Endothelial cell of umbilical vein (primary cell): ENCODE results near the gene C1QTNF8. TPM values are rescaled to one million over a fixed set of nuclear protein-coding genes. Genes with fewer than 3 reads are reported as not detected.

ENCODE experiments used
- BruUV-seq: library from RNA; stranded (reverse); fragments of 400-500 nt; replicated peaks from 2 replicates; lab custom pipeline; 2021; lab: Mats Ljungman, UMichigan
- CTCF ChIA-PET: fragments of 300-600, 350-600 bp; sonication (Branson Sonifier 250); formaldehyde crosslinking; loops from one replicate; lab custom pipeline; 2021; ENCODE audit warnings: antibody characterized with exemption, inconsistent platforms; lab: Charles Lee
- POLR2A ChIA-PET: fragments of 300-600, 350-600 bp; sonication (Branson Sonifier 250); formaldehyde crosslinking; loops from one replicate; lab custom pipeline; 2021; ENCODE audit warnings: antibody characterized with exemption, inconsistent platforms; lab: Charles Lee
- DNase-seq: peaks from one replicate; pipeline ENCODE4 v3.0.0-alpha.2; 2011; ENCODE audit warnings: low read depth, low spot score
- FAIRE-seq: peaks from 2 replicates; lab custom pipeline; 2011; peaks lifted over from hg19 to GRCh38; lab: Jason Lieb, UNC
- H2AFZ ChIP-seq: 2 replicates; pipeline ENCODE4 v1.6.0; 2012; ENCODE audit warnings: low read depth, low read length, control low read depth, inconsistent platforms
- H3K27ac ChIP-seq: 2 replicates; pipeline ENCODE4 v1.5.1; 2011; ENCODE audit warnings: low read depth, mild to moderate bottlenecking, control low read depth, low read length, moderate library complexity; ENCODE audit not compliant: insufficient read depth
- H3K27me3 ChIP-seq, 2 experiments: 2 replicates each; pipeline versions ENCODE4 v1.6.0 to v1.6.1; 2011; ENCODE audit warnings: low read length in 2 of 2, mixed read lengths in 1 of 2; ENCODE audit not compliant: control insufficient read depth in 2 of 2, insufficient read depth in 2 of 2
- H3K36me3 ChIP-seq, 2 experiments: 2 replicates in 1 of 2; 3 replicates in 1 of 2; pipeline ENCODE4 v1.5.1; 2011; ENCODE audit warnings: low read length in 2 of 2, mild to moderate bottlenecking in 1 of 2, moderate library complexity in 1 of 2; ENCODE audit not compliant: control insufficient read depth in 2 of 2, insufficient read depth in 2 of 2; ENCODE audit errors: extremely low read depth in 1 of 2
- H3K4me1 ChIP-seq: 3 replicates; pipeline ENCODE4 v1.5.1; 2011; ENCODE audit warnings: mild to moderate bottlenecking, low read length; ENCODE audit not compliant: control insufficient read depth, insufficient read depth; ENCODE audit errors: extremely low read depth
- H3K4me2 ChIP-seq: 2 replicates; pipeline ENCODE4 v1.6.1; 2011; ENCODE audit warnings: low read length, control low read depth, mixed read lengths; ENCODE audit not compliant: insufficient read depth
- H3K4me3 ChIP-seq, 3 experiments: fragments of 200-600 bp in 1 of 3; sonication (generic), shearing (Covaris generic) in 1 of 3; replicated peaks in 1 of 3; 2 replicates each; pipeline ENCODE4 v1.5.1; 2011 to 2016; ENCODE audit warnings: control low read depth in 3 of 3, low read length in 3 of 3, mild to moderate bottlenecking in 2 of 3, inconsistent platforms in 1 of 3, low read depth in 1 of 3, moderate library complexity in 1 of 3; ENCODE audit not compliant: insufficient read depth in 1 of 3
- H3K79me2 ChIP-seq: 2 replicates; pipeline ENCODE4 v1.6.0; 2012; ENCODE audit warnings: low read length, inconsistent platforms; ENCODE audit not compliant: control insufficient read depth, insufficient read depth
- H3K9ac ChIP-seq: replicated peaks from 2 replicates; pipeline ENCODE3; 2011; ENCODE audit warnings: low read length, control low read depth; ENCODE audit not compliant: insufficient read depth; ENCODE audit errors: extremely low read depth
- H3K9me1 ChIP-seq: replicated peaks from 3 replicates; pipeline ENCODE4 v1.6.0; 2011; ENCODE audit warnings: mild to moderate bottlenecking, low read length; ENCODE audit not compliant: control insufficient read depth, insufficient read depth; ENCODE audit errors: extremely low read depth
- H3K9me3 ChIP-seq: replicated peaks from 2 replicates; pipeline ENCODE4 v1.5.1; 2012; ENCODE audit warnings: low read length, inconsistent platforms; ENCODE audit not compliant: control insufficient read depth, insufficient read depth
- H4K20me1 ChIP-seq: replicated peaks from 2 replicates; pipeline ENCODE3; 2011; ENCODE audit warnings: mild to moderate bottlenecking, low read length; ENCODE audit not compliant: control insufficient read depth, insufficient read depth; ENCODE audit errors: extremely low read depth
- CTCF ChIP-seq, 2 donors: IDR thresholded peaks; 1 replicate in 1 of 2; 2 replicates in 1 of 2; pipeline ENCODE4 v1.5.1; 2011; ENCODE audit warnings: low read length in 2 of 2, mild to moderate bottlenecking in 2 of 2, moderate library complexity in 2 of 2, control low read depth in 1 of 2, inconsistent platforms in 1 of 2, low read depth in 1 of 2; ENCODE audit not compliant: insufficient read depth in 1 of 2; ENCODE audit errors: extremely low read depth in 1 of 2
- EZH2 ChIP-seq: IDR thresholded peaks from 2 replicates; pipeline ENCODE4 v1.6.1; 2012; ENCODE audit warnings: borderline replicate concordance, low read depth, mild to moderate bottlenecking, moderate library complexity, low read length, inconsistent platforms; ENCODE audit not compliant: severe bottlenecking
- FOS ChIP-seq: IDR thresholded peaks from 2 replicates; pipeline ENCODE4 v1.6.1; 2011; ENCODE audit warnings: mild to moderate bottlenecking, low read length, moderate library complexity, borderline replicate concordance; ENCODE audit not compliant: insufficient read depth
- GATA2 ChIP-seq: IDR thresholded peaks from 2 replicates; pipeline ENCODE4 v1.7.0; 2011; ENCODE audit warnings: low read depth, mild to moderate bottlenecking, moderate library complexity, mixed read lengths, low read length; ENCODE audit not compliant: insufficient read length, insufficient read depth
- JUN ChIP-seq: IDR thresholded peaks from 2 replicates; pipeline ENCODE4 v1.6.1; 2011; ENCODE audit warnings: borderline replicate concordance, low read depth; ENCODE audit not compliant: insufficient read length, insufficient read depth
- MAX ChIP-seq: IDR thresholded peaks from 2 replicates; pipeline ENCODE4 v1.6.1; 2011; ENCODE audit not compliant: insufficient read depth, insufficient read length
- MYC ChIP-seq: IDR thresholded peaks from one replicate; pipeline ENCODE4 v1.6.1; 2011; ENCODE audit warnings: mild to moderate bottlenecking, low read depth, low read length
- POLR2A ChIP-seq: IDR thresholded peaks from 2 replicates; pipeline ENCODE4 v1.6.1; 2012; ENCODE audit warnings: low read depth, mild to moderate bottlenecking, control low read depth, low read length
- POLR2AphosphoS5 ChIP-seq: IDR thresholded peaks from 2 replicates; pipeline ENCODE4 v1.6.1; 2012; ENCODE audit warnings: low read depth, mild to moderate bottlenecking, control low read depth, low read length, moderate library complexity; ENCODE audit not compliant: insufficient read depth
- dilution Hi-C: fragments of 300-500 bp; cut with MboI; formaldehyde crosslinking; loops from one replicate; pipeline ENCODE4 v1.15.0; 2019; ENCODE audit warnings: low sequenced_read_pairs; ENCODE audit not compliant: extremely low pct_ligation_motif_present
- intact Hi-C: fragments of 100-400 bp; cut with micrococcal nuclease; formaldehyde crosslinking; loops from one replicate; pipeline ENCODE4 v1.10.0; 2022
- polyA plus RNA-seq, 4 experiments: library from polyadenylated mRNA; depleted of rRNA in 3 of 4; stranded (reverse) in 3 of 4; unstranded in 1 of 4; fragments of >200 nt; gene quantifications; 2 replicates each; pipeline versions ENCODE4 v1.2.1 to v1.2.3, GENCODE V29; 2011 to 2012; ENCODE audit warnings: missing spikeins in 1 of 4
- total RNA-seq: library from RNA; stranded (reverse); gene quantifications from 2 replicates; pipeline ENCODE4 v1.2.3, GENCODE V29; 2021

C1QTNF8 gene
- total and polyA plus RNA-seq, 2 donors (not counting 3 experiments of a cell fraction or from before 2014, with no cell fraction given) = not detected

GRCh38 chr16:1113489-1113888 lies 17.4 kb upstream of the C1QTNF8 start:
- Histone ChIP-seq H3K79me2 (no peaks in the 10 kb centered on the region), H3K9me1 (no peaks in the 10 kb centered on the region), H4K20me1 (no peaks in the 10 kb centered on the region), H3K9me3 (no peaks in the 10 kb centered on the region), H3K27me3 (no peaks in the 10 kb centered on the region), H3K27ac (no peak overlapping the region), H3K4me1 (no peaks in the 10 kb centered on the region), H3K4me3 (no peak overlapping the region), H3K36me3 (no peaks in the 10 kb centered on the region), H3K4me2 (no peak overlapping the region), H3K9ac (no peak overlapping the region), H2AFZ (no peak overlapping the region)
- POLR2A ChIA-PET = no interaction called here
- TF ChIP-seq POLR2AphosphoS5 = no peak
- TF ChIP-seq MYC = no peak
- TF ChIP-seq GATA2 = no peak
- TF ChIP-seq MAX = no peak
- TF ChIP-seq CTCF (IDR thresholded peaks at IDR 0.05; ENCODE audit: extremely low read depth in 1 of 2, insufficient read depth in 1 of 2, low read depth in 1 of 2, low read length in 2 of 2) = no peak
- TF ChIP-seq POLR2A = no peak
- no peak for TF ChIP-seq EZH2
- no peak for TF ChIP-seq JUN
- TF ChIP-seq FOS = no peak
- DNase-seq (no peak), FAIRE-seq (no peak)
- intact Hi-C loops = no loop called here
- CTCF ChIA-PET = interaction anchor here (1.5 kb wide), 1 partner anchor 81 kb away, joined by 3 read pairs; no protein-coding TSS in a partner anchor
- BruUV-seq = no TSS peak
- dilution Hi-C loops = no loop called here
